Measurements from ENCODE around the gene ATP8A2. TPM values are rescaled to one million over a fixed set of nuclear protein-coding genes. Genes with fewer than 3 reads are reported as not detected.

The ATP8A2 gene
- total and polyA plus RNA-seq, 9 of the 15 experiments (the other 6 are each of a cell fraction or from before 2014, with no cell fraction given): under 0.01 to 0.33 (median 0.06) TPM; not detected in 4

- TF ChIP-seq BACH1 (tag; IDR thresholded peaks at IDR 0.05): no peak
- no peak for TF ChIP-seq KLF1 (tag; IDR thresholded peaks at IDR 0.05)
Observed at GRCh38 chr13:26020891-26021290, 649.1 kb downstream of the ATP8A2 start (continued).

GRCh38 chr13:26021516-26021915 is 649.7 kb downstream of the ATP8A2 start:
- 0% methylated on average over 2 of the region's 2 CpGs for WGBS (ENCODE audit: insufficient coverage, low coverage, missing lambda C conversion rate)
- Histone ChIP-seq H3K4me1 (replicated peaks in 1 of 2; ENCODE audit: control insufficient read depth in 2 of 2, insufficient read depth in 2 of 2, low read length in 2 of 2) (no peaks in the 10 kb centered on the region), H3K9me3 (replicated peaks; ENCODE audit: control insufficient read depth, insufficient read depth, low read depth, low read length) (no peaks in the 10 kb centered on the region), H3K36me3 (ENCODE audit: control insufficient read depth, insufficient read depth, low read length) (no peaks in the 10 kb centered on the region), H3K4me3 (no peak overlapping the region), H3K9me1 (ENCODE audit: control insufficient read depth, insufficient read depth, low read length) (no peaks in the 10 kb centered on the region), H3K4me2 (ENCODE audit: insufficient read depth, low read length) (no peak overlapping the region), H4K20me1 (replicated peaks; ENCODE audit: control insufficient read depth, insufficient read depth, low read length) (no peaks in the 10 kb centered on the region), H3K27me3 (ENCODE audit: control insufficient read depth in 2 of 2, insufficient read depth in 2 of 2, low read length in 2 of 2) (peaks cover 3 to 19% of the 10 kb centered on the region in 2 experiments), H3K27ac (ENCODE audit: extremely low read depth, low read depth, low read length) (no peak overlapping the region), H3K79me2 (ENCODE audit: control insufficient read depth, insufficient read depth, low read length) (no peaks in the 10 kb centered on the region), H3K9ac (ENCODE audit: insufficient read depth in 1 of 2, low read depth in 2 of 2, low read length in 2 of 2) (no peak overlapping the region), H2AFZ (ENCODE audit: low read depth, low read length) (no peak overlapping the region)
- CTCF ChIA-PET (ENCODE audit: low intra/inter-chr PET ratio): no interaction called here
- POLR2A ChIA-PET: no interaction called here
- in situ Hi-C loops (cut with MboI) (no loop called here), intact Hi-C loops (cut with micrococcal nuclease) (no loop called here)
- ATAC-seq (no peak), FAIRE-seq (no peak), DNase-seq (ENCODE audit: extremely low read depth in 1 of 4, low spot score in 3 of 4) (no peak)
- no TSS peak for BruUV-seq (replicated peaks)
- TF ChIP-seq HINFP (tag; conservative IDR thresholded peaks at IDR 0.05; ENCODE audit: low read depth) (no peak), SRSF9 (IDR thresholded peaks at IDR 0.05; ENCODE audit: borderline replicate concordance, low read depth, low read length) (no peak), SPI1 (IDR thresholded peaks at IDR 0.05; ENCODE audit: borderline replicate concordance, low read depth, low read length) (no peak), ZNF324 (CRISPR knock-in tag; IDR thresholded peaks at IDR 0.05) (no peak), PREB (CRISPR knock-in tag; IDR thresholded peaks at IDR 0.05) (no peak), ZNF224 (CRISPR knock-in tag; IDR thresholded peaks at IDR 0.05) (no peak), USF2 (CRISPR knock-in tag; IDR thresholded peaks at IDR 0.05) (no peak), L3MBTL2 (IDR thresholded peaks at IDR 0.05) (no peak), C11orf30 (IDR thresholded peaks at IDR 0.05; ENCODE audit: low read depth) (no peak), SNRNP70 (optimal IDR thresholded peaks at IDR 0.05; ENCODE audit: low read depth, low read length) (no peak), CBX1 (IDR thresholded peaks at IDR 0.05; ENCODE audit: low read depth) (no peak), NFIC (IDR thresholded peaks at IDR 0.05) (no peak), MCM2 (IDR thresholded peaks at IDR 0.05; ENCODE audit: low read depth) (no peak), KAT8 (IDR thresholded peaks at IDR 0.05; ENCODE audit: low read depth) (no peak), GATAD2A (IDR thresholded peaks at IDR 0.05) (no peak), CBX3 (IDR thresholded peaks at IDR 0.05; ENCODE audit: borderline replicate concordance in 1 of 2, low read length in 2 of 2) (no peak)

All from K562 (cell line).